ENCODE measurements around the gene PRCP. TPM values are rescaled to one million over a fixed set of nuclear protein-coding genes. Genes with fewer than 3 reads are reported as not detected.

PRCP gene
- total RNA-seq, 1 experiment from 2014 or later, result 57.0 TPM

GRCh38 chr11:82907371-82907770, 7.1 kb upstream of the PRCP start:
- POLR2A ChIA-PET, result no interaction called here
- no peak overlapping the region for H3K27ac ChIP-seq (ENCODE audit: low read length)
- intact Hi-C loops (cut with micrococcal nuclease; ENCODE audit: unreplicated experiment), result loop anchor here (5.0 to 10.0 kb wide), 4 partner anchors 165 to 377 kb away; partner anchors contain the start of genes CCDC90B, PCF11 and RAB30

DNA sequence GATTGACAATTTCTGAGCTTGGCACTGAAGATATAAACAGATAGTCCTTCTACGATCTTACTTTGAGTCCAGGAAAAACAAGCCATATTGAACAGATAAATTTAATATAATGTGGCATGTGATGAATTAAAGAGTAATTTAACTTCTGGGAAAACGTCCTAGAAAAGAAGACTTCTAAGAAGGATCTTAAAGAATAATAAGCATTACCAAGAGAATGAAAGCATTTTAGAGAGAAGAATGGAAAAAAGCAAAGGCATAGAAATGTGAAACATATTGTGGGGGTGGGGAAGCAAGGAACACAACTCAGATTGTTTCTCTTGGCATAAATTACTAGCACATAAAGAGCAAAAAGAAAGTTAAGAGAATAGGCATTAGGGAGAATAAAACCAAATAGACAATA, 6.7 kb upstream of the PRCP start:
- Histone ChIP-seq H3K27ac (ENCODE audit: low read length) (no peak overlapping the region), H3K27me3 (ENCODE audit: control insufficient read depth, insufficient read depth, low read length) (no peaks in the 10 kb centered on the region), H3K4me3 (ENCODE audit: low read depth in 2 of 2, low read length in 2 of 2) (no peak overlapping the region), H3K4me1 (ENCODE audit: control insufficient read depth, insufficient read depth, low read length) (peaks cover 10% of the 10 kb centered on the region), H3K9me3 (ENCODE audit: control insufficient read depth, insufficient read depth, low read depth, low read length) (no peaks in the 10 kb centered on the region; the same call in 1 of the 2 replicates), H3K36me3 (ENCODE audit: control insufficient read depth, insufficient read depth, low read length) (no peaks in the 10 kb centered on the region; the same call in 1 of the 2 replicates)
- intact Hi-C loops (cut with micrococcal nuclease; ENCODE audit: unreplicated experiment) (loop anchor here (5.0 to 10.0 kb wide), 4 partner anchors 165 to 378 kb away; partner anchors contain the start of genes CCDC90B, PCF11 and RAB30), in situ Hi-C loops (cut with HindIII; ENCODE audit: low pct_unique_long_range_greater_than_20kb, low sequenced_read_pairs) (no loop called here)
- no TSS peak for BruUV-seq (replicated peaks)
- ATAC-seq (no peak), DNase-seq (ENCODE audit: low read depth, low spot score) (no peak)
- ChIA-PET POLR2A (no interaction called here), CTCF (no interaction called here)
- TF ChIP-seq, protein P1, sequence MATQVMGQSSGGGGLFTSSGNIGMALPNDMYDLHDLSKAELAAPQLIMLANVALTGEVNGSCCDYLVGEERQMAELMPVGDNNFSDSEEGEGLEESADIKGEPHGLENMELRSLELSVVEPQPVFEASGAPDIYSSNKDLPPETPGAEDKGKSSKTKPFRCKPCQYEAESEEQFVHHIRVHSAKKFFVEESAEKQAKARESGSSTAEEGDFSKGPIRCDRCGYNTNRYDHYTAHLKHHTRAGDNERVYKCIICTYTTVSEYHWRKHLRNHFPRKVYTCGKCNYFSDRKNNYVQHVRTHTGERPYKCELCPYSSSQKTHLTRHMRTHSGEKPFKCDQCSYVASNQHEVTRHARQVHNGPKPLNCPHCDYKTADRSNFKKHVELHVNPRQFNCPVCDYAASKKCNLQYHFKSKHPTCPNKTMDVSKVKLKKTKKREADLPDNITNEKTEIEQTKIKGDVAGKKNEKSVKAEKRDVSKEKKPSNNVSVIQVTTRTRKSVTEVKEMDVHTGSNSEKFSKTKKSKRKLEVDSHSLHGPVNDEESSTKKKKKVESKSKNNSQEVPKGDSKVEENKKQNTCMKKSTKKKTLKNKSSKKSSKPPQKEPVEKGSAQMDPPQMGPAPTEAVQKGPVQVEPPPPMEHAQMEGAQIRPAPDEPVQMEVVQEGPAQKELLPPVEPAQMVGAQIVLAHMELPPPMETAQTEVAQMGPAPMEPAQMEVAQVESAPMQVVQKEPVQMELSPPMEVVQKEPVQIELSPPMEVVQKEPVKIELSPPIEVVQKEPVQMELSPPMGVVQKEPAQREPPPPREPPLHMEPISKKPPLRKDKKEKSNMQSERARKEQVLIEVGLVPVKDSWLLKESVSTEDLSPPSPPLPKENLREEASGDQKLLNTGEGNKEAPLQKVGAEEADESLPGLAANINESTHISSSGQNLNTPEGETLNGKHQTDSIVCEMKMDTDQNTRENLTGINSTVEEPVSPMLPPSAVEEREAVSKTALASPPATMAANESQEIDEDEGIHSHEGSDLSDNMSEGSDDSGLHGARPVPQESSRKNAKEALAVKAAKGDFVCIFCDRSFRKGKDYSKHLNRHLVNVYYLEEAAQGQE (IDR thresholded peaks at IDR 0.05; ENCODE audit: insufficient read depth in 1 of 2, low read depth in 2 of 2, low read length in 1 of 2), result no peak
- TF ChIP-seq TCF7L2 (IDR thresholded peaks at IDR 0.05; ENCODE audit: low read depth, low read length) (no peak), SIN3A (IDR thresholded peaks at IDR 0.05; ENCODE audit: borderline replicate concordance, insufficient read depth, low read depth, low read length) (no peak), POLR2AphosphoS5 (IDR thresholded peaks at IDR 0.05; ENCODE audit: low read depth, low read length) (no peak)
- TF ChIP-seq, protein P2, sequence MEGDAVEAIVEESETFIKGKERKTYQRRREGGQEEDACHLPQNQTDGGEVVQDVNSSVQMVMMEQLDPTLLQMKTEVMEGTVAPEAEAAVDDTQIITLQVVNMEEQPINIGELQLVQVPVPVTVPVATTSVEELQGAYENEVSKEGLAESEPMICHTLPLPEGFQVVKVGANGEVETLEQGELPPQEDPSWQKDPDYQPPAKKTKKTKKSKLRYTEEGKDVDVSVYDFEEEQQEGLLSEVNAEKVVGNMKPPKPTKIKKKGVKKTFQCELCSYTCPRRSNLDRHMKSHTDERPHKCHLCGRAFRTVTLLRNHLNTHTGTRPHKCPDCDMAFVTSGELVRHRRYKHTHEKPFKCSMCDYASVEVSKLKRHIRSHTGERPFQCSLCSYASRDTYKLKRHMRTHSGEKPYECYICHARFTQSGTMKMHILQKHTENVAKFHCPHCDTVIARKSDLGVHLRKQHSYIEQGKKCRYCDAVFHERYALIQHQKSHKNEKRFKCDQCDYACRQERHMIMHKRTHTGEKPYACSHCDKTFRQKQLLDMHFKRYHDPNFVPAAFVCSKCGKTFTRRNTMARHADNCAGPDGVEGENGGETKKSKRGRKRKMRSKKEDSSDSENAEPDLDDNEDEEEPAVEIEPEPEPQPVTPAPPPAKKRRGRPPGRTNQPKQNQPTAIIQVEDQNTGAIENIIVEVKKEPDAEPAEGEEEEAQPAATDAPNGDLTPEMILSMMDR (IDR thresholded peaks at IDR 0.05), result no peak

More at GRCh38 chr11:82907371-82907770, 7.1 kb upstream of the PRCP start:
- H3K4me3 ChIP-seq (ENCODE audit: low read depth in 2 of 2, low read length in 2 of 2), result no peak overlapping the region
- no TSS peak for BruUV-seq (replicated peaks)
- H3K4me1 ChIP-seq (ENCODE audit: control insufficient read depth, insufficient read depth, low read length), result peaks cover 8% of the 10 kb centered on the region
- ATAC-seq (no peak), DNase-seq (ENCODE audit: low read depth, low spot score) (no peak)
- TF ChIP-seq POLR2AphosphoS5 (IDR thresholded peaks at IDR 0.05; ENCODE audit: low read depth, low read length) (no peak), SIN3A (IDR thresholded peaks at IDR 0.05; ENCODE audit: borderline replicate concordance, insufficient read depth, low read depth, low read length) (no peak), TCF7L2 (IDR thresholded peaks at IDR 0.05; ENCODE audit: low read depth, low read length) (no peak)
- TF ChIP-seq, protein P2 (IDR thresholded peaks at IDR 0.05), result no peak
- TF ChIP-seq, protein P1 (IDR thresholded peaks at IDR 0.05; ENCODE audit: insufficient read depth in 1 of 2, low read depth in 2 of 2, low read length in 1 of 2), result no peak
- in situ Hi-C loops (cut with HindIII; ENCODE audit: low pct_unique_long_range_greater_than_20kb, low sequenced_read_pairs), result no loop called here
- no peaks in the 10 kb centered on the region for H3K27me3 ChIP-seq (ENCODE audit: control insufficient read depth, insufficient read depth, low read length)
- CTCF ChIA-PET, result no interaction called here
- no peaks in the 10 kb centered on the region; the same call in 1 of the 2 replicates for H3K9me3 ChIP-seq (ENCODE audit: control insufficient read depth, insufficient read depth, low read depth, low read length)
- H3K36me3 ChIP-seq (ENCODE audit: control insufficient read depth, insufficient read depth, low read length), result no peaks in the 10 kb centered on the region
